MM.1S (cell line): ENCODE results near the gene C1QL4.

Experiments used
- CTCF ChIP-seq: fragments of 300-600 bp; sonication (generic); IDR thresholded peaks from 2 replicates; pipeline ENCODE4 v1.5.1; 2016; ENCODE audit warnings: antibody characterized with exemption, low read length, mixed read lengths
- EZH2 ChIP-seq: fragments of 300-600 bp; sonication (generic); optimal IDR thresholded peaks from 2 replicates; pipeline ENCODE3; 2017; ENCODE audit warnings: low read depth, mild to moderate bottlenecking, antibody characterized with exemption, low read length, mixed read lengths

GRCh38 chr12:49331380-49332222 is 5.4 kb downstream of the C1QL4 start:
- TF ChIP-seq EZH2 (no peak), CTCF (peak; percentile 47)
